ENCODE measurements around the gene COX7B2.

COX7B2 gene

DNA sequence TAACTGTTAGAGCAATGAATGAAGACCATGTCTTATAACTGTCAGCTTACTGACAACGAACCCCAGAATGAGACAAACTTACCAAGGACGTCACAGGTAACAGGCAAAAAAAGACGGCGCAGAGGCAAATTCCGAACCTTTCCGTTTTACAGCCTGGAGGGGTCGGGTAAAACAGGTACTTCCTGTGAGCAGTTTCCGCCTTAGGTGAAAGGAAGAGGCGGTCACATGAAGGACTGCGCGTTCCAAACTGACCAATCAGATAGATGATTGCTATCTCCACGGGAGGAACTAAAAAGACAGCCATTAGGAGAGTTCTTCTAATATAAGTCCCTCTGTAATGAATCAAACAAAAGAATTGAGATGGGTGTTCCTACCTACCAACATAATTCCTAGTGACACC is at the start of gene COX7B2:
Gene COX7B2 (minus strand): TSS at position 168 of the 400 bp plus-strand sequence. CDS start 174,053 bp downstream, outside the sequence.
- DNase-seq = no peak

- no peak for DNase-seq
Observed at GRCh38 chr4:46956451-46956850, 47.4 kb upstream of the COX7B2 start.

- DNase-seq = no peak
Observed at GRCh38 chr4:46955601-46956000, 46.6 kb upstream of the COX7B2 start.

DNA sequence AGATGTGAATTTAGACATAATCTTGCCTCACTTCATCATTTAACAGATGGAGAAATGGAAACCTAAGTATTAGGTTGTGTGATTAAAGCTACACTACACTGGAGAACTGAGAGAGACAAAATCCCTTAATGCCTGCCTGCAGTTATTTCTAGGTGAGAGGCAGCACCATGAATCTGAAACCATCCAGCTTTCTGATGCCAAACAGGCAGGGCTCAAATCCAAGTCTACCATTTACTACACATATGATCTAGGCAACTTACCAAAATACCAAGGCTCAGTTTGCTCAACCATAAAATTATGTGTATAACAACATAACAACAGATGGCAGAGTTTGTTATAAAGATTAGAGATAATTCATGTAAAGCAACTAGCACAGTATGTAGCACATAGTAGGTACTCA is 45.6 kb upstream of the COX7B2 start:
- DNase-seq = no peak

GRCh38 chr4:46953564-46953963 is 44.5 kb upstream of the COX7B2 start:
- no peak for DNase-seq

DNA sequence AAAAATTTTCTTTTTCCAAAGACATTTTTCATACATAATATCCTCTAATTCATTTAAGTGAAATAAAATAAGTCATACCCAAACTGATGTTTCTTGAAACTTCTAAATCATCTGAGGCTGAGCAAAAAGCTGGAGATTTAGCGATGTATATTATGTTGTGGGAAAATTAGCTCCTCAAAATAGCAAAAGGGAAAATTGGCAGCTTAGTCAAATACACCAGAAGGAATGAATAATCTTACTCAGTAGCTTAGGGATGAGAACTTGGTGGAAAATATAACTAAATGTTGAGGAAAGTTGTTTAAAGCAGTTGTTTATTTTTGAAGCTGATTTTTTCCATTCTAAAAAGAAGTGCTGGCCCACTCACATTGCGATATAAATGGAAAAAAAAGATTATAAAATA is 43.4 kb upstream of the COX7B2 start:
- no peak for DNase-seq

GRCh38 chr4:46950826-46951225 is 41.8 kb upstream of the COX7B2 start:
- no peak for DNase-seq

DNA sequence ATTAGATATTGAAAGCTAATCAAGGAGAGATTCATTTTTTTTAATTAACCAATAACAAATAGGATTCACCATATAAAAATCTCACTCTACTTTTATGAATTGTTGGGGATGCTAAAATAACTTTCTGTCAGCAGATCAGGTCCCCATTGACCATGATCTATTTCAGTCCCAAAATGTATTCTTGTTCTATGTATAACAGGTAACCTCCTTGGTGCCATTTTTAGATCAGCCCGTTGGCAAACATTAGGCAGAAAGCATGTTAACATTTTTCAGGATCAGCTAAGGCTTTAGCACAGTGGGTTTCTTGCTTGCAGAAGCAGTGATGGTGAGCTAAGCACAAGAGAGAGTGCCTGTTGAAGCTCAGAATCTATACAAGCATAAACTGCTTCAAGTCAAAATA is 40.8 kb upstream of the COX7B2 start:
- no peak for DNase-seq

- no peak for DNase-seq
Observed at GRCh38 chr4:46947541-46947940, 38.5 kb upstream of the COX7B2 start.

DNA sequence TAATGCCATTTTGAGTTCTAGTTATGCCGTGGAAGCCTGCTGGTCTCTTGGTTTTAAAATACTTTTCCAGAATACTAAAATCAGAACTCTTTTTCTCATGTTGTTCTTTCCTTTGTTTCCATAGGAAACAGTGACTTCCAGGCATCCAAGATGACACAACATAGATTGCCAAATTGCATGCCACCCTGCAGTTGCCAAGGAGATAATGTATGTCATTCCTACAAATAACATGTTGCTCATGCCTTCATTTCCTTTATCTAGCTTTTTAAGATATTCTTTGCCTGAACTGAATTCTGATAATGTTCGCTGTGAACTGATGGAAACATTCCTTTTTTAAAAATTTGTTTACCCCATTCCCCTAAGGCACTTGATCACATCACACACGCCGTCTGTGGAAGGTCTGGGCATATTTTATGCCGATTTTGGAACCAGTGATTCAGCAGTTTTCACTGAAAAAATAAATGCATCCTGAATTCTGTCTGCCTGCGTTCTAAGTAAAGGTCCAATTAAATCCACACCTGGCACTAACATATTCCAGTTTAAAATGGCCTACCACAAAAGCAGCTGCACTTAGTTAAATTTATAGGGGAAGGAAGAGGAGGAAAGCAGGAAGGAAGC is 38.0 kb upstream of the COX7B2 start:
- no peak for DNase-seq

DNA sequence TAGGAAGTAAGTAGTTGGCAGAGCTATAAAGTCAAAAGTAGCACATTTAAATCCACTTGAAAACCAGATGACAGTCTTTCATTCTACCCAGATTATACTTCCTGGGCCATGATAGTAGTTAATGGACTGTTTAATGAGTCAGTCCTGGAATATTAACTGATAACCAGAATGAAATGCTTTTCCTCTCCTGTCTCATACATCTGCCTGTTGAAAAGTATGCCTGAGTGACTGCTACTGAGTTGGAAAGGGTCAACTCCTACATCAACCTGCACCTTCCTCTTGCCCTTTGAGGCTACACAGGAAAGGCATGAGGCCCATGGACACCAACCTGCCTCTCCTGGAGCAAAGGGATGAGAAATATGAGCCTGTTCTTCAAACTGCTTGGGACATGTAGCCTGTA is 36.0 kb upstream of the COX7B2 start:
- DNase-seq = no peak

DNA sequence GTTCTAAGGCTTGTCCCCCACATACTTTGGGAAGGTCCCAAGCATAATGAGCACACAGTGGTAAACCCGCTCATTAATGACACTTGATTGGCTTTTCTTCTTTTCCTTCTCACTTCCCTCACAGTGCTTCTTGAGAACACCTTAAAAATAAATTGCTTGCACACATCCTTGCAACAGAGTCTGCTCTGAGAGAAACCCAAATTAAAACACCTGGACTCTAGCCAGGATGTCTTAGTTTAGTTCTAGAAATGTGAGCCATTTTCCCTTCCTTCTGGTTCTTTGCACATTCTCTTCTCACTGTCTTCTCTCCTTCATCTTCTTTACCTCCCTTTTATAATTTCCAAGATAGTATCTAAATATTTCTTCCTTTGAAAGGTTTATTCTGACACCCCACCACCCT is 35.3 kb upstream of the COX7B2 start:
- no peak for DNase-seq

DNA sequence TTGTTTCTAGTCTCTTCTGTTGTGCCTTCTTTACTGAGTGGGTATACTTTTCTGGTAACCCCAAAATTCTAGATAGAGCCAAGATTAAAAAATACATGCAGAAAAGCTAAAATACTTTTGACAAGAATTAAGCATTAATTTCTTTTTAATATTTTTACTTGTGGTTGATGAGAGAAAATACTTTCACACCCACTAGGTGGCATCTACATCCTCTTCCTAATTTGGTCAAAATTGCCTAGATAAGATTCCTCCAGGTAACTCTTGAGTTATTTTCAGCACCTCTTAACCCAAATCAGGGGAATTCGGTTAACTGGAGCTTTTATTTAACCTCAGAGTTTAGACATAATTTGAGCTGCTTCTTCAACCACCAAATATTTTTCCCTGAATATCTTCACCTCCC is 28.4 kb upstream of the COX7B2 start:
- no peak for DNase-seq

- no peak for DNase-seq
Observed at GRCh38 chr4:46934726-46935125, 25.7 kb upstream of the COX7B2 start.

GRCh38 chr4:46933686-46934085 is 24.6 kb upstream of the COX7B2 start:
- DNase-seq = no peak

GRCh38 chr4:46931981-46932380 is 22.9 kb upstream of the COX7B2 start:
- DNase-seq = no peak

DNA sequence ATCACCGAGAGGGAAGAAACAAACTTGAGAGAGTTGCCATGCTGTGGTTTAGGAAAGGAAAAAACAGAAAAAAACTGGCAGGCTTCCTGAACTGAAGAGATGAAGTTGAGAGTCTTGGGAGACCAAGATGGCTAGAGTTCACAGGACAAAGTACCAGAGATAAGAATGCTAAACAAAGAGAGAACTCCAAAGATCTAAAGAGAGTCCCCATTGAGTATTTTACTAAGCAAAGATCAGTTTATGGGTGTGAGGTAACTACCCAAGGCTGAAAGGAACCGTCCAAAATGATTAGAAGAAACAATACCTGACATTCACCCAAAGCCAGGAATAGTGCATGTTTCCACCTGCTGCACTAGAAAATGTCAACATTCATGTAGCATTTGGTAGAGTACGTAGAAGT is 21.8 kb upstream of the COX7B2 start:
- DNase-seq = no peak

GRCh38 chr4:46927201-46927600 is 18.2 kb upstream of the COX7B2 start:
- DNase-seq = no peak

DNA sequence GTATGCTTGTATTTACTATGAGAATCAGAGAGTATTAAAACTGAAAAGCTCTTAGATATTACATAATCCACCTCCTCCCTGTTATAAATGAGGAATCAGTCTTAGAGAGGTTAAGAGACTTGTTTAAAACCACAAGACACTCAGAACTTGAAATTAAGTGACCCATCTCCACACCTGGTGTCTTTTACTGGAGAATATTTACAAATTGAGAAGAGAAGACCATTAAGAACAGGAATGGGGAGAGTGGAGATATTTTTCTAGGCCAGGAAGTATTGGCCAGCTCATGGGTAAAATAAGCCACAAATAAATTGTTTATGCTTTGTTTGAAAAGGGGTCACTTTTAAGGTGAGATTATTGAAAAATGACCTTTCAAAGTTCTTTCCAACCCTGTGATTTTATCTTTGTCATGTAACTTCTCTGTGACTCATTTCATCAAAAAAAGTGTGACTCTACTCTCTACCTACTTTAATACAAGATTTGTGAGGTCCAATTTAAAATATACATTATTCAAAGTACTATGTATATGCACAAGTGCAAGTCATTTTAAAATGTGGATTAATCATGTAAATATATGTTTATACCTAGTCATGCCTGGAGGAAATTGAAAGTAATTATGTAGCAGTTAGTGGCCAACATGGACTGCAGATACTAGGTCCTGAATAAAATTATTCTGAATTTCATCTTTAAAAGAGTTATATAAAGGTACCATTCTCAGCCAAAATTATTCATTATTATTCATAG is 15.9 kb upstream of the COX7B2 start:
- no peak for DNase-seq

GRCh38 chr4:46922205-46922604 is 13.2 kb upstream of the COX7B2 start:
- DNase-seq = no peak

GRCh38 chr4:46908148-46908547 is 897 bp downstream of the COX7B2 start:
- no peak for DNase-seq

DNA sequence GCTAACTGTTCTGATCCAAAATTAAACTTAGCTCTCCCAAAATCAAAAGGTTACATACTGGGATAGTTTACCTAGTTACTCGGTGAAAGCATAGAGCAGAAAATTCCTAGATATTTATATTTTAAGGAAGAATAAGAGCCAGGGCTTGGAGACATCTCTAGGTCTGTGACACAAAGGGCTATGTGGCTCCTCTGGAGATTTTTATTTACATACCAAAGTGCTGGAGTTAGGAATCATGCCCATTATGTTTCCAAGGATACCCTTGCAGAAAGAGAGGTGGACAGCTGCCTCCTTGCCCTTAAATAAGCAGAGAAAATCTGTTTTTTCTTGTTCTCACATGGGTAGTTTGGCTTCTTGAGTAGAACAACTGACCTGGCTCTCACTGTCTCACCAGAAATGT is 9.0 kb downstream of the COX7B2 start:
- no peak for DNase-seq

GRCh38 chr4:46894826-46895225 is 14.2 kb downstream of the COX7B2 start:
- DNase-seq = no peak

DNA sequence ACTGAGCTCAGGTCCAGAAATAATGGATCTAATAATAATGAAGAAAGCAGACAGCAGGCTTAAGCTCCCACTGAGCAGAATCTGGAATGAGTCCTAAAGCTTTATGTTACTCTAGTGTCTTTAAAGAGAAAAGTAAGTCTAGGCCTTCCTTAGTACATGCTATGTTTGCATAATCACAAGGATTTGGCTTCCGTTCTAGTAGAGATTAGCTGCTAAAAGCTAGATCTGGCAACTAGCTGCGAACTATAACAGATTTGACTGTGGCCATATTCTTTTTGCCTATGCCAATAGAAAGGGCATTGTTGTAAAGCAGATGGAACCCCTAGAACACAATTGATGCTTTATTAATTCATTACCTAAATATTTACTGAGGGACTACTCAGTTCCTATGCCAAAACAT is 19.0 kb downstream of the COX7B2 start:
- DNase-seq = no peak

DNA sequence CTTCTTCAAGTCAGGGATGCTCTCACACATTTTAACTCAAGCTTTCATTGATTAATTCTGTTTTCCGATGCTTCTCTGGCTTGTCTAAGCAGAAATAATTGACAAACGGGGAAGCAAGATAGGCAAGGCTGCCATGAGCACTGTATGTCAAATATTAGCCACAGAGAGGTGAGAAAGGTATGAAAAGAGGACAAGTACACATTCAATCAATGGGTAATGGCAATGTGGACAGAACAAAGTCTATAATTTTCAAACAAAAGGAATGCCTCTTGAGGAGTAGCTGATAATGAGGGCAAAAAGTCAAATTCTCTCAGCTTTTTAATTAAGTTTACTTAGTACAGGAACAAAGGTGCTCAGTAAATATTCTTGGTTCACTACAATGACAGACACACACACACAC is 19.6 kb downstream of the COX7B2 start:
- DNase-seq = no peak

Measured in femur (tissue), 1 donor.